Measurements from ENCODE around the gene NENF.

The NENF gene

GRCh38 chr1:212481438-212481767 lies 48.7 kb downstream of the NENF start:
- DNase-seq (ENCODE audit: low read depth) = no peak

GRCh38 chr1:212482006-212482636 lies 49.4 kb downstream of the NENF start:
- DNase-seq (ENCODE audit: low read depth) = no peak

GRCh38 chr1:212482637-212483441 lies 50.1 kb downstream of the NENF start:
- DNase-seq (ENCODE audit: low read depth) = no peak

GRCh38 chr1:212484701-212485570 lies 52.2 kb downstream of the NENF start:
- no peak for DNase-seq (ENCODE audit: low read depth)

- DNase-seq (ENCODE audit: low read depth) = no peak
Observed at GRCh38 chr1:212485571-212485912, 52.8 kb downstream of the NENF start.

GRCh38 chr1:212485913-212486618 lies 53.3 kb downstream of the NENF start:
- no peak for DNase-seq (ENCODE audit: low read depth)

GRCh38 chr1:212486619-212486975 lies 53.9 kb downstream of the NENF start:
- DNase-seq (ENCODE audit: low read depth) = no peak

- DNase-seq (ENCODE audit: low read depth) = no peak
Observed at GRCh38 chr1:212487286-212487685, 54.6 kb downstream of the NENF start.

GRCh38 chr1:212487774-212488435 lies 55.2 kb downstream of the NENF start:
- no peak for DNase-seq (ENCODE audit: low read depth)

- DNase-seq (ENCODE audit: low read depth) = no peak
Observed at GRCh38 chr1:212488436-212489283, 55.9 kb downstream of the NENF start.

GRCh38 chr1:212489284-212489859 lies 56.7 kb downstream of the NENF start:
- no peak for DNase-seq (ENCODE audit: low read depth)

GRCh38 chr1:212490276-212490675 lies 57.6 kb downstream of the NENF start:
- no peak for DNase-seq (ENCODE audit: low read depth)

- no peak for DNase-seq (ENCODE audit: low read depth)
Observed at GRCh38 chr1:212491454-212491853, 58.7 kb downstream of the NENF start.

Measured in activated T-helper 1 cell treated with Interleukin-2 at 50 U/mL for 16 hours (primary cell).